HEK293 (cell line): Measurements from ENCODE around the gene DYNLT2.

Source experiments
- EGR2 ChIP-seq: fragments of 450-650 bp; formaldehyde crosslinking; IDR thresholded peaks from 2 replicates; pipeline ENCODE4 v1.5.1; 2016; ENCODE audit warnings: low read depth, missing biosample characterization, missing genetic modification characterization
- IKZF3 ChIP-seq: fragments of 450-650 bp; IDR thresholded peaks from 2 replicates; pipeline ENCODE4 v1.5.0; 2018; ENCODE audit warnings: missing biosample characterization, mild to moderate bottlenecking, missing genetic modification characterization, moderate library complexity
- KLF7 ChIP-seq: fragments of 450-650 bp; formaldehyde crosslinking; IDR thresholded peaks from 2 replicates; pipeline ENCODE4 v1.5.1; 2016; ENCODE audit warnings: missing biosample characterization, missing genetic modification characterization, borderline replicate concordance
- OVOL3 ChIP-seq: fragments of 450-650 bp; formaldehyde crosslinking; IDR thresholded peaks from 2 replicates; pipeline ENCODE4 v1.5.1; 2016; ENCODE audit warnings: missing biosample characterization, missing genetic modification characterization
- YY1 ChIP-seq: fragments of 450-650 bp; formaldehyde crosslinking; IDR thresholded peaks from 2 replicates; pipeline ENCODE4 v1.5.1; 2018; ENCODE audit warnings: missing biosample characterization, missing genetic modification characterization
- ZBTB20 ChIP-seq: fragments of 450-650 bp; formaldehyde crosslinking; IDR thresholded peaks from 2 replicates; pipeline ENCODE4 v1.5.1; 2016; ENCODE audit warnings: missing biosample characterization, missing genetic modification characterization
- ZBTB21 ChIP-seq: fragments of 450-650 bp; formaldehyde crosslinking; IDR thresholded peaks from 2 replicates; pipeline ENCODE4 v1.5.1; 2017; ENCODE audit warnings: missing biosample characterization, missing genetic modification characterization
- ZBTB48 ChIP-seq: fragments of 450-650 bp; formaldehyde crosslinking; IDR thresholded peaks from 2 replicates; pipeline ENCODE4 v1.5.1; 2016; ENCODE audit warnings: missing biosample characterization, missing genetic modification characterization
- ZBTB7A ChIP-seq: fragments of 450-650 bp; formaldehyde crosslinking; IDR thresholded peaks from 2 replicates; pipeline ENCODE4 v1.5.1; 2016; ENCODE audit warnings: low read depth, missing biosample characterization, missing genetic modification characterization
- ZBTB8A ChIP-seq: fragments of 450-650 bp; formaldehyde crosslinking; IDR thresholded peaks from 2 replicates; pipeline ENCODE4 v1.5.1; 2016; ENCODE audit warnings: missing biosample characterization, missing genetic modification characterization
- ZFP41 ChIP-seq: fragments of 450-650 bp; formaldehyde crosslinking; IDR thresholded peaks from 2 replicates; pipeline ENCODE4 v1.5.1; 2016; ENCODE audit warnings: missing biosample characterization, missing genetic modification characterization, borderline replicate concordance
- ZNF175 ChIP-seq: fragments of 450-650 bp; formaldehyde crosslinking; IDR thresholded peaks from 2 replicates; pipeline ENCODE4 v1.5.1; 2016; ENCODE audit warnings: missing biosample characterization, missing genetic modification characterization
- ZNF2 ChIP-seq: fragments of 450-650 bp; formaldehyde crosslinking; IDR thresholded peaks from 2 replicates; pipeline ENCODE4 v1.5.1; 2016; ENCODE audit warnings: missing biosample characterization, missing genetic modification characterization
- ZNF221 ChIP-seq: fragments of 450-650 bp; formaldehyde crosslinking; IDR thresholded peaks from 2 replicates; pipeline ENCODE4 v1.5.1; 2017; ENCODE audit warnings: missing biosample characterization, missing genetic modification characterization, borderline replicate concordance
- ZNF223 ChIP-seq: fragments of 450-650 bp; formaldehyde crosslinking; IDR thresholded peaks from 2 replicates; pipeline ENCODE4 v1.5.1; 2016; ENCODE audit warnings: missing biosample characterization, missing genetic modification characterization
- ZNF24 ChIP-seq: fragments of 450-650 bp; formaldehyde crosslinking; IDR thresholded peaks from 2 replicates; pipeline ENCODE4 v1.5.1; 2016; ENCODE audit warnings: missing biosample characterization, missing genetic modification characterization
- ZNF266 ChIP-seq: fragments of 450-650 bp; formaldehyde crosslinking; IDR thresholded peaks from 2 replicates; pipeline ENCODE4 v1.5.1; 2016; ENCODE audit warnings: missing biosample characterization, missing genetic modification characterization, low read depth
- ZNF335 ChIP-seq: fragments of 450-650 bp; formaldehyde crosslinking; conservative IDR thresholded peaks from 2 replicates; pipeline ENCODE4 v1.5.1; 2016; ENCODE audit warnings: missing biosample characterization, missing genetic modification characterization
- ZNF426 ChIP-seq: fragments of 450-650 bp; formaldehyde crosslinking; IDR thresholded peaks from 2 replicates; pipeline ENCODE4 v1.5.1; 2017; ENCODE audit warnings: missing biosample characterization, missing genetic modification characterization, mild to moderate bottlenecking, inconsistent platforms, moderate library complexity
- ZNF510 ChIP-seq: fragments of 450-650 bp; formaldehyde crosslinking; IDR thresholded peaks from 2 replicates; pipeline ENCODE4 v1.5.1; 2018; ENCODE audit warnings: mild to moderate bottlenecking, missing genetic modification characterization, missing biosample characterization; ENCODE audit not compliant: insufficient replicate concordance
- ZNF549 ChIP-seq: fragments of 450-650 bp; IDR thresholded peaks from 2 replicates; pipeline ENCODE4 v1.5.1; 2018; ENCODE audit warnings: missing biosample characterization, missing genetic modification characterization, mild to moderate bottlenecking, inconsistent platforms, moderate library complexity
- ZNF610 ChIP-seq: fragments of 450-650 bp; formaldehyde crosslinking; IDR thresholded peaks from 2 replicates; pipeline ENCODE4 v1.5.1; 2016; ENCODE audit warnings: missing biosample characterization, missing genetic modification characterization, borderline replicate concordance
- ZNF76 ChIP-seq: fragments of 450-650 bp; formaldehyde crosslinking; IDR thresholded peaks from 2 replicates; pipeline ENCODE4; 2016; ENCODE audit warnings: low read depth, missing biosample characterization, missing genetic modification characterization, borderline replicate concordance
- ZNF785 ChIP-seq: fragments of 450-650 bp; formaldehyde crosslinking; IDR thresholded peaks from 2 replicates; pipeline ENCODE4 v1.5.1; 2016; ENCODE audit warnings: missing biosample characterization, missing genetic modification characterization
- ZSCAN23 ChIP-seq: fragments of 450-650 bp; formaldehyde crosslinking; IDR thresholded peaks from 2 replicates; pipeline ENCODE4 v1.5.1; 2016; ENCODE audit warnings: missing biosample characterization, missing genetic modification characterization
- TF ChIP-seq, protein P1 (sequence below): fragments of 450-650 bp; formaldehyde crosslinking; IDR thresholded peaks from 2 replicates; pipeline ENCODE4 v1.5.1; 2017; ENCODE audit warnings: missing biosample characterization, missing genetic modification characterization
- TF ChIP-seq, protein P2 (sequence below): sonication (generic); formaldehyde crosslinking; IDR thresholded peaks from 2 replicates; pipeline ENCODE4 v1.8.1; 2022; ENCODE audit warnings: mild to moderate bottlenecking, moderate library complexity, missing genetic modification reagents
- TF ChIP-seq, protein P3 (sequence below): fragments of 450-650 bp; formaldehyde crosslinking; IDR thresholded peaks from 2 replicates; pipeline ENCODE4 v1.5.1; 2017; ENCODE audit warnings: missing biosample characterization, missing genetic modification characterization
- TF ChIP-seq, protein P4 (sequence below): fragments of 450-650 bp; formaldehyde crosslinking; IDR thresholded peaks from 2 replicates; pipeline ENCODE4 v1.5.1; 2016; ENCODE audit warnings: missing biosample characterization, missing genetic modification characterization
- TF ChIP-seq, protein P5 (sequence below): fragments of 450-650 bp; IDR thresholded peaks from 2 replicates; pipeline ENCODE4 v1.5.1; 2018; ENCODE audit warnings: missing biosample characterization, missing genetic modification characterization
- TF ChIP-seq, protein P6 (sequence below): fragments of 450-650 bp; formaldehyde crosslinking; IDR thresholded peaks from 2 replicates; pipeline ENCODE4 v1.5.1; 2016; ENCODE audit warnings: missing biosample characterization, missing genetic modification characterization

DYNLT2 gene

DNA sequence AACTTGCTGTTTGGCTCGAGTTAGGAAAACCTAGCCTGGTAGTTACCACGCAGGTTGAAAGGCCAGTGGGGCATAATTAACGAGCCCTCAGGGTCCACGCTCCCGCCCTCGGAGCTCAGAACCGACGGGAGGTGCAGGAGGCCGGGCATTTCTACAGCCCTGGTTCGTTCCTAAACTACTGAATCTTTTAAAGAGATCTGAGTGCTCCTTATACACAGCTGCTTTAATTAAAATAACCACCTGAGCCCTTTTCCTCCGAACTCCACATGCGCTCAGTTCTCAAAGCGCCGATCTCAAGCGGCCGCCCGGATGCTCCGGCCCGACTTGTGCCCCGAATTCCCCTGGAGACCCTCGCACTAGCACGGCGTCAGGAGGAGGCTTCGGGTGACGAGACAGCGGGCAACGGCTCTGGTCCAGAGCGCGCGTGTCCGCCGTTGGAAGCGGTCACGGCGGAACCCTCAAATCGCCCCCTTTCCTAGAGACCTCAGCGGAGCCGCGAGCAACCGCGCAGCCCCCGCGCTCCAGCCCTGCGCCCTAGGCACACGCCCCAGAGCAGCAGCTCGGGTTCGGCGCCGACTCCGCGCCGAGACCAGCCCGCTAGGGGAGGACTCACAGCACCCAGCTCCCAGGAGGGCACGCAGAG, 49.9 kb downstream of the DYNLT2 start (continued):
- TF ChIP-seq, protein P1, sequence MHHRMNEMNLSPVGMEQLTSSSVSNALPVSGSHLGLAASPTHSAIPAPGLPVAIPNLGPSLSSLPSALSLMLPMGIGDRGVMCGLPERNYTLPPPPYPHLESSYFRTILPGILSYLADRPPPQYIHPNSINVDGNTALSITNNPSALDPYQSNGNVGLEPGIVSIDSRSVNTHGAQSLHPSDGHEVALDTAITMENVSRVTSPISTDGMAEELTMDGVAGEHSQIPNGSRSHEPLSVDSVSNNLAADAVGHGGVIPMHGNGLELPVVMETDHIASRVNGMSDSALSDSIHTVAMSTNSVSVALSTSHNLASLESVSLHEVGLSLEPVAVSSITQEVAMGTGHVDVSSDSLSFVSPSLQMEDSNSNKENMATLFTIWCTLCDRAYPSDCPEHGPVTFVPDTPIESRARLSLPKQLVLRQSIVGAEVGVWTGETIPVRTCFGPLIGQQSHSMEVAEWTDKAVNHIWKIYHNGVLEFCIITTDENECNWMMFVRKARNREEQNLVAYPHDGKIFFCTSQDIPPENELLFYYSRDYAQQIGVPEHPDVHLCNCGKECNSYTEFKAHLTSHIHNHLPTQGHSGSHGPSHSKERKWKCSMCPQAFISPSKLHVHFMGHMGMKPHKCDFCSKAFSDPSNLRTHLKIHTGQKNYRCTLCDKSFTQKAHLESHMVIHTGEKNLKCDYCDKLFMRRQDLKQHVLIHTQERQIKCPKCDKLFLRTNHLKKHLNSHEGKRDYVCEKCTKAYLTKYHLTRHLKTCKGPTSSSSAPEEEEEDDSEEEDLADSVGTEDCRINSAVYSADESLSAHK = no peak
- TF ChIP-seq ZNF549 (tag by site-specific recombination) (no peak), ZBTB7A (0 out of 2 replicates have a peak, but pooled peaks have one; percentile 21), ZNF510 (tag by site-specific recombination) (no peak), YY1 (tag by site-specific recombination) (no peak), ZNF426 (tag by site-specific recombination) (no peak), OVOL3 (tag by site-specific recombination) (peak; percentile 59; the same call in 1 of the 2 replicates), ZBTB21 (tag by site-specific recombination) (no peak), ZBTB8A (tag by site-specific recombination) (peak; percentile 90), ZNF335 (tag by site-specific recombination) (0 out of 2 replicates have a peak, but pooled peaks have one; percentile 41), ZNF223 (tag by site-specific recombination) (no peak), IKZF3 (tag by site-specific recombination) (no peak), ZNF266 (tag by site-specific recombination) (no peak), EGR2 (no peak), ZBTB48 (tag by site-specific recombination) (no peak), ZSCAN23 (no peak), ZNF785 (no peak), KLF7 (tag by site-specific recombination) (no peak; the same call in 1 of the 2 replicates), ZNF24 (no peak), ZNF76 (tag by site-specific recombination) (0 out of 2 replicates have a peak, but pooled peaks have one; percentile 1), ZNF2 (tag by site-specific recombination) (peak; percentile 35; the same call in 1 of the 2 replicates), ZBTB20 (tag by site-specific recombination) (no peak), ZNF221 (tag by site-specific recombination) (no peak), ZNF610 (tag by site-specific recombination) (no peak), ZFP41 (tag by site-specific recombination) (no peak), ZNF175 (tag by site-specific recombination) (no peak)
- TF ChIP-seq, protein P2, sequence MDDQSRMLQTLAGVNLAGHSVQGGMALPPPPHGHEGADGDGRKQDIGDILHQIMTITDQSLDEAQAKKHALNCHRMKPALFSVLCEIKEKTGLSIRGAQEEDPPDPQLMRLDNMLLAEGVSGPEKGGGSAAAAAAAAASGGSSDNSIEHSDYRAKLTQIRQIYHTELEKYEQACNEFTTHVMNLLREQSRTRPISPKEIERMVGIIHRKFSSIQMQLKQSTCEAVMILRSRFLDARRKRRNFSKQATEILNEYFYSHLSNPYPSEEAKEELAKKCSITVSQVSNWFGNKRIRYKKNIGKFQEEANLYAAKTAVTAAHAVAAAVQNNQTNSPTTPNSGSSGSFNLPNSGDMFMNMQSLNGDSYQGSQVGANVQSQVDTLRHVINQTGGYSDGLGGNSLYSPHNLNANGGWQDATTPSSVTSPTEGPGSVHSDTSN (CRISPR knock-in tag) = 0 out of 2 replicates have a peak, but pooled peaks have one; percentile 75
- TF ChIP-seq, protein P3, sequence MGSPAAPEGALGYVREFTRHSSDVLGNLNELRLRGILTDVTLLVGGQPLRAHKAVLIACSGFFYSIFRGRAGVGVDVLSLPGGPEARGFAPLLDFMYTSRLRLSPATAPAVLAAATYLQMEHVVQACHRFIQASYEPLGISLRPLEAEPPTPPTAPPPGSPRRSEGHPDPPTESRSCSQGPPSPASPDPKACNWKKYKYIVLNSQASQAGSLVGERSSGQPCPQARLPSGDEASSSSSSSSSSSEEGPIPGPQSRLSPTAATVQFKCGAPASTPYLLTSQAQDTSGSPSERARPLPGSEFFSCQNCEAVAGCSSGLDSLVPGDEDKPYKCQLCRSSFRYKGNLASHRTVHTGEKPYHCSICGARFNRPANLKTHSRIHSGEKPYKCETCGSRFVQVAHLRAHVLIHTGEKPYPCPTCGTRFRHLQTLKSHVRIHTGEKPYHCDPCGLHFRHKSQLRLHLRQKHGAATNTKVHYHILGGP (tag by site-specific recombination) = no peak
- TF ChIP-seq, protein P4, sequence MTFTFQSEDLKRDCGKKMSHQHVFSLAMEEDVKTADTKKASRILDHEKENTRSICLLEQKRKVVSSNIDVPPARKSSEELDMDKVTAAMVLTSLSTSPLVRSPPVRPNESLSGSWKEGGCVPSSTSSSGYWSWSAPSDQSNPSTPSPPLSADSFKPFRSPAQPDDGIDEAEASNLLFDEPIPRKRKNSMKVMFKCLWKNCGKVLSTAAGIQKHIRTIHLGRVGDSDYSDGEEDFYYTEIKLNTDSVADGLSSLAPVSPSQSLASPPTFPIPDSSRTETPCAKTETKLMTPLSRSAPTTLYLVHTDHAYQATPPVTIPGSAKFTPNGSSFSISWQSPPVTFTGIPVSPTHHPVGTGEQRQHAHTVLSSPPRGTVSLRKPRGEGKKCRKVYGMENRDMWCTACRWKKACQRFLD (tag by site-specific recombination) = no peak
- TF ChIP-seq, protein P5, sequence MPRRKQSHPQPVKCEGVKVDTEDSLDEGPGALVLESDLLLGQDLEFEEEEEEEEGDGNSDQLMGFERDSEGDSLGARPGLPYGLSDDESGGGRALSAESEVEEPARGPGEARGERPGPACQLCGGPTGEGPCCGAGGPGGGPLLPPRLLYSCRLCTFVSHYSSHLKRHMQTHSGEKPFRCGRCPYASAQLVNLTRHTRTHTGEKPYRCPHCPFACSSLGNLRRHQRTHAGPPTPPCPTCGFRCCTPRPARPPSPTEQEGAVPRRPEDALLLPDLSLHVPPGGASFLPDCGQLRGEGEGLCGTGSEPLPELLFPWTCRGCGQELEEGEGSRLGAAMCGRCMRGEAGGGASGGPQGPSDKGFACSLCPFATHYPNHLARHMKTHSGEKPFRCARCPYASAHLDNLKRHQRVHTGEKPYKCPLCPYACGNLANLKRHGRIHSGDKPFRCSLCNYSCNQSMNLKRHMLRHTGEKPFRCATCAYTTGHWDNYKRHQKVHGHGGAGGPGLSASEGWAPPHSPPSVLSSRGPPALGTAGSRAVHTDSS = no peak
- TF ChIP-seq, protein P6, sequence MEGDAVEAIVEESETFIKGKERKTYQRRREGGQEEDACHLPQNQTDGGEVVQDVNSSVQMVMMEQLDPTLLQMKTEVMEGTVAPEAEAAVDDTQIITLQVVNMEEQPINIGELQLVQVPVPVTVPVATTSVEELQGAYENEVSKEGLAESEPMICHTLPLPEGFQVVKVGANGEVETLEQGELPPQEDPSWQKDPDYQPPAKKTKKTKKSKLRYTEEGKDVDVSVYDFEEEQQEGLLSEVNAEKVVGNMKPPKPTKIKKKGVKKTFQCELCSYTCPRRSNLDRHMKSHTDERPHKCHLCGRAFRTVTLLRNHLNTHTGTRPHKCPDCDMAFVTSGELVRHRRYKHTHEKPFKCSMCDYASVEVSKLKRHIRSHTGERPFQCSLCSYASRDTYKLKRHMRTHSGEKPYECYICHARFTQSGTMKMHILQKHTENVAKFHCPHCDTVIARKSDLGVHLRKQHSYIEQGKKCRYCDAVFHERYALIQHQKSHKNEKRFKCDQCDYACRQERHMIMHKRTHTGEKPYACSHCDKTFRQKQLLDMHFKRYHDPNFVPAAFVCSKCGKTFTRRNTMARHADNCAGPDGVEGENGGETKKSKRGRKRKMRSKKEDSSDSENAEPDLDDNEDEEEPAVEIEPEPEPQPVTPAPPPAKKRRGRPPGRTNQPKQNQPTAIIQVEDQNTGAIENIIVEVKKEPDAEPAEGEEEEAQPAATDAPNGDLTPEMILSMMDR (tag by site-specific recombination) = 0 out of 2 replicates have a peak, but pooled peaks have one; percentile 21
